Adipocyte (in vitro differentiated cells): ENCODE measurements around the gene FKBP5.
"Not testable (repeated sequence)": the region's sequence is repeated elsewhere in the genome, so short reads cannot be mapped to it uniquely, and the experiment has no call there.

Experiments used
- DNase-seq: peaks from one replicate; pipeline ENCODE4 v3.0.0-alpha.2; 2015; ENCODE audit warnings: low read depth
- H3K27me3 ChIP-seq: replicated peaks from 2 replicates; pipeline ENCODE4 v1.7.0; 2013; ENCODE audit warnings: mild to moderate bottlenecking, low read length, moderate library complexity; ENCODE audit not compliant: control insufficient read depth, insufficient read depth
- H3K36me3 ChIP-seq: 2 replicates; pipeline ENCODE4 v1.7.0; 2013; ENCODE audit warnings: low read length, mild to moderate bottlenecking, moderate library complexity; ENCODE audit not compliant: control insufficient read depth, insufficient read depth, severe bottlenecking
- H3K4me1 ChIP-seq: 2 replicates; pipeline ENCODE4 v1.7.0; 2013; ENCODE audit warnings: mild to moderate bottlenecking, low read length, moderate library complexity; ENCODE audit not compliant: control insufficient read depth, insufficient read depth
- H3K4me3 ChIP-seq: 2 replicates; pipeline ENCODE4 v1.7.0; 2013; ENCODE audit warnings: mild to moderate bottlenecking, low read length, moderate library complexity
- H3K9ac ChIP-seq: 2 replicates; pipeline ENCODE4 v1.7.0; 2013; ENCODE audit warnings: mild to moderate bottlenecking, low read length, moderate library complexity
- H3K9me3 ChIP-seq: 2 replicates; pipeline ENCODE4 v1.7.0; 2013; ENCODE audit warnings: mild to moderate bottlenecking, low read length, moderate library complexity; ENCODE audit not compliant: control insufficient read depth

FKBP5 gene

GRCh38 chr6:35688605-35689322 is at the start of gene FKBP5:
Gene FKBP5, minus strand, starts transcription at chr6:35688915. Its CDS starts 46,091 bp downstream, at chr6:35642824.
- H3K9ac ChIP-seq, result peak within 1 kb of the TSS; percentile 92
- H3K27me3 ChIP-seq, result no peaks in the 10 kb centered on the region
- H3K36me3 ChIP-seq, result peaks cover 13% of the 10 kb centered on the region
- peak within 1 kb of the TSS; percentile 89 for H3K4me3 ChIP-seq
- DNase-seq, result peak; percentile 98
- peaks cover 1% of the 10 kb centered on the region for H3K9me3 ChIP-seq
- peaks cover 29% of the 10 kb centered on the region for H3K4me1 ChIP-seq

GRCh38 chr6:35737413-35738211 is 48.9 kb upstream of the FKBP5 start:
- Histone ChIP-seq H3K4me1 (peaks cover 9% of the 10 kb centered on the region), H3K9ac (peak overlapping the region; percentile 12), H3K36me3 (no peaks in the 10 kb centered on the region), H3K4me3 (no peak overlapping the region), H3K27me3 (peaks cover 2% of the 10 kb centered on the region), H3K9me3 (no peaks in the 10 kb centered on the region)
- DNase-seq, result peak; percentile 92

GRCh38 chr6:35736982-35737412 is 48.3 kb upstream of the FKBP5 start, which contains the start of gene ARMC12:
Gene ARMC12, plus strand, starts transcription at chr6:35737032. Its CDS starts 77 bp downstream, at chr6:35737109.
- H3K4me1 ChIP-seq, result peaks cover 13% of the 10 kb centered on the region
- peak within 1 kb of the TSS; percentile 12 for H3K9ac ChIP-seq
- no peak for DNase-seq
- H3K4me3 ChIP-seq, result no peak within 1 kb of the TSS
- no peaks in the 10 kb centered on the region for H3K9me3 ChIP-seq
- H3K36me3 ChIP-seq, result no peaks in the 10 kb centered on the region
- no peaks in the 10 kb centered on the region for H3K27me3 ChIP-seq

GRCh38 chr6:35736253-35736894 is 47.7 kb upstream of the FKBP5 start:
- Histone ChIP-seq H3K27me3 (no peaks in the 10 kb centered on the region), H3K36me3 (no peaks in the 10 kb centered on the region), H3K4me3 (no peak overlapping the region), H3K9me3 (no peaks in the 10 kb centered on the region), H3K9ac (peak overlapping the region; percentile 5), H3K4me1 (peaks cover 13% of the 10 kb centered on the region)
- DNase-seq, result peak; percentile 89

- Histone ChIP-seq H3K9ac (peak overlapping the region; percentile 5), H3K27me3 (no peaks in the 10 kb centered on the region), H3K9me3 (no peaks in the 10 kb centered on the region), H3K4me1 (peaks cover 20% of the 10 kb centered on the region), H3K36me3 (no peaks in the 10 kb centered on the region), H3K4me3 (no peak overlapping the region)
- DNase-seq, result no peak
These were observed 46.7 kb upstream of the FKBP5 start for GRCh38 chr6:35735452-35735851.

GRCh38 chr6:35734319-35734718 is 45.6 kb upstream of the FKBP5 start:
- not testable (repeated sequence) for H3K4me3 ChIP-seq, DNase-seq, H3K9me3 ChIP-seq, H3K9ac ChIP-seq, H3K27me3 ChIP-seq, H3K36me3 ChIP-seq
- H3K4me1 ChIP-seq, result peaks cover 31% of the 10 kb centered on the region

- H3K27me3 ChIP-seq, result no peaks in the 10 kb centered on the region
- no peak overlapping the region for H3K9ac ChIP-seq
- DNase-seq, result no peak
- H3K36me3 ChIP-seq, result no peaks in the 10 kb centered on the region
- peaks cover 38% of the 10 kb centered on the region for H3K4me1 ChIP-seq
- H3K9me3 ChIP-seq, result no peaks in the 10 kb centered on the region
- no peak overlapping the region for H3K4me3 ChIP-seq
These were observed 44.9 kb upstream of the FKBP5 start for GRCh38 chr6:35733633-35734032.

GRCh38 chr6:35731736-35732532 is 43.2 kb upstream of the FKBP5 start:
- H3K36me3 ChIP-seq, result no peaks in the 10 kb centered on the region

GRCh38 chr6:35731414-35731735 is 42.7 kb upstream of the FKBP5 start:
- Histone ChIP-seq H3K36me3 (no peaks in the 10 kb centered on the region), H3K4me3 (peak overlapping the region; percentile 72), H3K9me3 (no peaks in the 10 kb centered on the region), H3K9ac (peak overlapping the region; percentile 91), H3K27me3 (no peaks in the 10 kb centered on the region), H3K4me1 (peaks cover 52% of the 10 kb centered on the region)
- DNase-seq, result peak; percentile 94

More at GRCh38 chr6:35731736-35732532, 43.2 kb upstream of the FKBP5 start:
- DNase-seq, result peak; percentile 96
- Histone ChIP-seq H3K4me1 (peaks cover 46% of the 10 kb centered on the region), H3K9ac (peak overlapping the region; percentile 91), H3K4me3 (peak overlapping the region; percentile 72), H3K9me3 (no peaks in the 10 kb centered on the region), H3K27me3 (no peaks in the 10 kb centered on the region)

- Histone ChIP-seq H3K9me3 (no peaks in the 10 kb centered on the region), H3K4me3 (peak overlapping the region; percentile 67), H3K27me3 (no peaks in the 10 kb centered on the region), H3K36me3 (no peaks in the 10 kb centered on the region), H3K4me1 (peaks cover 56% of the 10 kb centered on the region), H3K9ac (peak overlapping the region; percentile 91)
- DNase-seq, result no peak
These were observed 42.2 kb upstream of the FKBP5 start for GRCh38 chr6:35730745-35731413.
